Smooth muscle cell (in vitro differentiated cells): ENCODE results near the gene FIZ1. TPM values are rescaled to one million over a fixed set of nuclear protein-coding genes. Genes with fewer than 3 reads are reported as not detected.
A peak's percentile ranks its signal among the peaks of the same experiment; 100 is the strongest.

ENCODE experiments used
- DNase-seq: peaks from one replicate; lab custom pipeline; 2025; ENCODE audit not compliant: unreplicated experiment; lab: John Stamatoyannopoulos, UW
- H2AFZ ChIP-seq: fragments of 200-600 bp; sonication (generic); 2 replicates; pipeline ENCODE4 v1.6.0; 2016; ENCODE audit warnings: antibody characterized with exemption, low read depth, mild to moderate bottlenecking
- H3F3A ChIP-seq: fragments of 200-600 bp; sonication (generic); 2 replicates; pipeline ENCODE4 v1.6.0; 2017; ENCODE audit warnings: antibody characterized with exemption, low read depth
- H3K27ac ChIP-seq: fragments of 200-600 bp; sonication (generic); 2 replicates; pipeline ENCODE4 v1.5.1; 2016; ENCODE audit warnings: low read depth, mild to moderate bottlenecking
- H3K27me3 ChIP-seq: fragments of 200-600 bp; sonication (generic); 2 replicates; pipeline ENCODE4 v1.6.1; 2016; ENCODE audit warnings: low read depth, mild to moderate bottlenecking
- H3K36me3 ChIP-seq: fragments of 200-600 bp; sonication (generic); 2 replicates; pipeline ENCODE4 v1.5.1; 2016; ENCODE audit warnings: low read depth
- H3K4me1 ChIP-seq: fragments of 200-600 bp; sonication (generic); 2 replicates; pipeline ENCODE4 v1.5.1; 2016; ENCODE audit warnings: low read depth
- H3K4me2 ChIP-seq: fragments of 200-600 bp; sonication (generic); 2 replicates; pipeline ENCODE4 v1.6.0; 2016; ENCODE audit warnings: mild to moderate bottlenecking
- H3K4me3 ChIP-seq: fragments of 200-600 bp; sonication (generic); 2 replicates; pipeline ENCODE4 v1.5.1; 2016; ENCODE audit warnings: mild to moderate bottlenecking
- H3K79me2 ChIP-seq: fragments of 200-600 bp; sonication (generic); 2 replicates; pipeline ENCODE4 v1.6.0; 2016; ENCODE audit warnings: low read depth, mild to moderate bottlenecking
- H3K9ac ChIP-seq: fragments of 200-600 bp; sonication (generic); 2 replicates; pipeline ENCODE4 v1.6.0; 2016; ENCODE audit warnings: low read depth
- H3K9me3 ChIP-seq: fragments of 200-600 bp; sonication (generic); replicated peaks from 2 replicates; pipeline ENCODE4 v1.5.1; 2016; ENCODE audit warnings: low read depth
- H4K20me1 ChIP-seq: fragments of 200-600 bp; sonication (generic); 2 replicates; pipeline ENCODE4 v1.6.0; 2016; ENCODE audit warnings: low read depth
- WGBS: methylation state at CpG from one replicate; pipeline ENCODE4 v1.1.7; 2016; ENCODE audit warnings: low lambda C conversion rate; 5-methylcytosine and 5-hydroxymethylcytosine counted together
- polyA plus RNA-seq: library from polyadenylated mRNA; unstranded; fragments of >200 nt; fragmentation: Nextera tagmentation; extraction: Ambion mirVana; gene quantifications from 2 replicates; pipeline ENCODE4 v1.2.1, GENCODE V29; 2016
- total RNA-seq: library from RNA; depleted of rRNA; stranded (reverse); fragments of >200 nt; gene quantifications from 2 replicates; pipeline ENCODE4 v1.2.3, GENCODE V29; 2014
- TF ChIP-seq, protein P1 (sequence below): fragments of 200-600 bp; sonication (generic); IDR thresholded peaks from 2 replicates; pipeline ENCODE4 v1.5.1; 2017; ENCODE audit warnings: borderline replicate concordance, mild to moderate bottlenecking, antibody characterized with exemption; ENCODE audit not compliant: insufficient read depth, poor library complexity, severe bottlenecking

Gene FIZ1
- total and polyA plus RNA-seq, 2 experiments from 2014 or later, result 10.4 to 17.7 TPM

DNA sequence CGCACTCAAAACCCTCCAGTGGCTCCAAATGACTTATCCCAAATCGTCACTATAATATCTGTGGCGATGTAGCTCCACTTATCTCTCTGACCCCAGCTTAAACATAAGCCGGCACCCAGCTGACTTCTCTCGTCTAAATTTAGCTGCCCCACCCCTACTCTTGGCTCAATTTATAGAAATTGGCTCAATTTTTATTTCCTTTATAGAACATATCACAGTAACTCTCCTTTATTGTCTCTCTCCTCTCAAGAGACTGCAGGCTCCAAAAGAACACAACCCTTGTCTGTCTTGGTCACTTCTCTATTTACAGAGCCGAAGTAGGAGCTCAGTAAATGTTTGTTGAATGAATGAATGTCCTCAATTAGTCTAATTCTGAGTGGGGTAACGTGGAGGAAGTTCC lies 24.2 kb upstream of the FIZ1 start:
- Histone ChIP-seq H3K4me2 (peak overlapping the region; percentile 56), H3K27me3 (no peaks in the 10 kb centered on the region), H3K36me3 (no peaks in the 10 kb centered on the region), H3K27ac (peak overlapping the region; percentile 40), H3K9me3 (no peaks in the 10 kb centered on the region), H3K4me3 (peak overlapping the region; percentile 63), H3K9ac (no peak overlapping the region), H4K20me1 (peaks cover 8% of the 10 kb centered on the region), H3F3A (peaks cover 12% of the 10 kb centered on the region), H3K4me1 (no peaks in the 10 kb centered on the region), H3K79me2 (no peaks in the 10 kb centered on the region), H2AFZ (no peak overlapping the region)
- TF ChIP-seq, protein P1, sequence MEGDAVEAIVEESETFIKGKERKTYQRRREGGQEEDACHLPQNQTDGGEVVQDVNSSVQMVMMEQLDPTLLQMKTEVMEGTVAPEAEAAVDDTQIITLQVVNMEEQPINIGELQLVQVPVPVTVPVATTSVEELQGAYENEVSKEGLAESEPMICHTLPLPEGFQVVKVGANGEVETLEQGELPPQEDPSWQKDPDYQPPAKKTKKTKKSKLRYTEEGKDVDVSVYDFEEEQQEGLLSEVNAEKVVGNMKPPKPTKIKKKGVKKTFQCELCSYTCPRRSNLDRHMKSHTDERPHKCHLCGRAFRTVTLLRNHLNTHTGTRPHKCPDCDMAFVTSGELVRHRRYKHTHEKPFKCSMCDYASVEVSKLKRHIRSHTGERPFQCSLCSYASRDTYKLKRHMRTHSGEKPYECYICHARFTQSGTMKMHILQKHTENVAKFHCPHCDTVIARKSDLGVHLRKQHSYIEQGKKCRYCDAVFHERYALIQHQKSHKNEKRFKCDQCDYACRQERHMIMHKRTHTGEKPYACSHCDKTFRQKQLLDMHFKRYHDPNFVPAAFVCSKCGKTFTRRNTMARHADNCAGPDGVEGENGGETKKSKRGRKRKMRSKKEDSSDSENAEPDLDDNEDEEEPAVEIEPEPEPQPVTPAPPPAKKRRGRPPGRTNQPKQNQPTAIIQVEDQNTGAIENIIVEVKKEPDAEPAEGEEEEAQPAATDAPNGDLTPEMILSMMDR, result no peak
- DNase-seq, result no peak
- WGBS, result 79% methylated on average over 7 of the region's 7 CpGs

DNA sequence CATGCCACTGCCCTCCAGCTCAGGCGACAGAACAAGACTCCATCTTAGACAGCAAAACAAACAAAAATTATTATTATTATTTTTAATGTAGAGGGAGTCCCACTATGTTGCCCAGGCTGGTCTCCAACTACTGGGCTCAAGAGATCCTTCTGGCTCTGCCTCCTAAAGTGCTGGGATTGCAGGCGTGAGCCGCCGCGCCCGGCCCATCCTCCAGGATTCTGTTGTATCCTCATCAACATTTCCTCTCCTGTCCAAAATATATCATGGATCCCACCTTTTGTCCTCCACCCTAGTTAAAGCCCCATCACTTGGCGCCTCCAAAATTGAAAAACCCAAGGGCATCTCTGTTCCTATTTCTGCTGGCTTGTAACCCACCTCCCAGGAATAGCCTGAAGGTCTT lies 23.8 kb upstream of the FIZ1 start:
- no peaks in the 10 kb centered on the region for H3K36me3 ChIP-seq
- H3K4me1 ChIP-seq, result no peaks in the 10 kb centered on the region
- 97% methylated on average over 7 of the region's 7 CpGs for WGBS
- H3K9me3 ChIP-seq, result no peaks in the 10 kb centered on the region
- no peaks in the 10 kb centered on the region for H3K79me2 ChIP-seq
- DNase-seq, result no peak
- no peak overlapping the region for H3K4me3 ChIP-seq
- H3K27ac ChIP-seq, result no peak overlapping the region
- no peak overlapping the region for H3K4me2 ChIP-seq
- H2AFZ ChIP-seq, result no peak overlapping the region
- TF ChIP-seq, protein P1, result no peak
- peaks cover 8% of the 10 kb centered on the region for H4K20me1 ChIP-seq
- H3F3A ChIP-seq, result peaks cover 12% of the 10 kb centered on the region
- H3K9ac ChIP-seq, result no peak overlapping the region
- no peaks in the 10 kb centered on the region for H3K27me3 ChIP-seq

DNA sequence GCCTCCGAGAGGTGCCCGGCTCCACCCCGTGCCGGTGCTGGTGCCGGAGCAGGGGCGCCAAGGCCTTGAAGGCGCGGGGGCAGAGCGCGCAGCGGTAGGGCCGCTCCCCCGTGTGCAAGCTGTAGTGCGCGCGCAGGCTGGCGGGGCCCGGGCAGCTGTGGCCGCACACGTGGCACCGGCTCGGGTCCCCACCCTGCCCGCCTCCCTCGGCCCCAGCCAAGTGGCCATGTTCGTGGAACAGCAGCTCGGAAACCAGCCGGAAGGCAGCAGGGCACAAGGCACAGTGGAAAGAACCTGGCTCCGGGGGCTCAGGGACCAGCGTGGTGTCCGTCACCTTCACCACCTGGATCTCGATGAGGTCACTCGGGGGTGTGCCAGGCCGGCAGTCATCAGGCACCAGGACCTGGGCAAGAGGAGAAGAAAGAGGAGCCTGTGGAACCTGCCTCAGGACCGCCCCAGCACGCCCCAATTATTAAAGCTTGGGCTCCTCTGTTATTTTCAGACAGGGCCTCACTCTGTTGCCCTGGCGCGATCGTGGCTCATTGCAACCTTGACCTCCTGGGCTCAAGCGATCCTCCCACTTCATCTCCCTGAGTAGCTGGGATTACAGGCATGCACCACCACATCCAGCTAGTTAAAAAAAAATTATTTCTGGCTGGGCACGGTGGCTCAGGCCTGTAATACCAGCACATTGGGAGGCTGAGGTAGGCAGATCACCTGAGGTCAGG lies 23.1 kb upstream of the FIZ1 start:
- H4K20me1 ChIP-seq, result peaks cover 8% of the 10 kb centered on the region
- WGBS, result 96% methylated on average over 40 of the region's 40 CpGs
- H3K4me2 ChIP-seq, result no peak overlapping the region
- no peaks in the 10 kb centered on the region for H3K79me2 ChIP-seq
- no peaks in the 10 kb centered on the region for H3K9me3 ChIP-seq
- no peak overlapping the region for H3K27ac ChIP-seq
- H2AFZ ChIP-seq, result no peak overlapping the region
- H3K4me3 ChIP-seq, result no peak overlapping the region
- no peak for DNase-seq
- no peaks in the 10 kb centered on the region for H3K27me3 ChIP-seq
- no peaks in the 10 kb centered on the region for H3K36me3 ChIP-seq
- peaks cover 12% of the 10 kb centered on the region for H3F3A ChIP-seq
- no peaks in the 10 kb centered on the region for H3K4me1 ChIP-seq
- TF ChIP-seq, protein P1, result no peak
- H3K9ac ChIP-seq, result no peak overlapping the region
